Lower lobe of right lung (tissue), 2 donors: ENCODE data around the gene SLC7A6. TPM values are rescaled to one million over a fixed set of nuclear protein-coding genes. Genes with fewer than 3 reads are reported as not detected.

ENCODE experiments used
- ATAC-seq, 2 donors: fragments of 200-7000 bp; cut with Tn5 transposase; one replicate each; pipeline ENCODE4 v1.9.1; 2020 to 2022; ENCODE audit warnings: mild to moderate bottlenecking in 2 of 2, moderate library complexity in 2 of 2
- DNase-seq: peaks from one replicate; pipeline ENCODE4 v3.0.0-alpha.2; 2020
- H3K27ac ChIP-seq: fragments of 200-600 bp; one replicate; pipeline ENCODE4 v1.8.0; 2022
- H3K27me3 ChIP-seq: fragments of 200-600 bp; one replicate; pipeline ENCODE4 v1.8.0; 2022; ENCODE audit warnings: low read depth
- H3K36me3 ChIP-seq: fragments of 200-600 bp; one replicate; pipeline ENCODE4 v1.8.0; 2022; ENCODE audit warnings: mild to moderate bottlenecking
- H3K4me1 ChIP-seq: fragments of 200-600 bp; one replicate; pipeline ENCODE4 v1.8.0; 2022
- H3K4me3 ChIP-seq: fragments of 200-600 bp; one replicate; pipeline ENCODE4 v1.8.0; 2022; ENCODE audit warnings: mild to moderate bottlenecking
- H3K9me3 ChIP-seq: fragments of 200-600 bp; one replicate; pipeline ENCODE4 v1.8.0; 2022
- CTCF ChIP-seq: fragments of 200-600 bp; IDR thresholded peaks from one replicate; pipeline ENCODE4 v1.8.0; 2022; ENCODE audit warnings: antibody characterized with exemption, mild to moderate bottlenecking
- intact Hi-C: fragments of 100-400 bp; cut with DNase I; formaldehyde crosslinking; loops from one replicate; pipeline ENCODE4 v1.11.0; 2022
- total RNA-seq: library from RNA; stranded (reverse); fragmentation: NEBNext Ultra II Directional; extraction: Animal tissue kit (Norgen Biotek cat#: 25700); gene quantifications from one replicate; pipeline ENCODE4 v1.2.1, GENCODE V29; 2021
- donor health status: DM: no; HTN: yes; CAD: no; lungs with severe emphysema.

SLC7A6 gene
- total RNA-seq, 1 donor from 2014 or later: 47.1 TPM

DNA sequence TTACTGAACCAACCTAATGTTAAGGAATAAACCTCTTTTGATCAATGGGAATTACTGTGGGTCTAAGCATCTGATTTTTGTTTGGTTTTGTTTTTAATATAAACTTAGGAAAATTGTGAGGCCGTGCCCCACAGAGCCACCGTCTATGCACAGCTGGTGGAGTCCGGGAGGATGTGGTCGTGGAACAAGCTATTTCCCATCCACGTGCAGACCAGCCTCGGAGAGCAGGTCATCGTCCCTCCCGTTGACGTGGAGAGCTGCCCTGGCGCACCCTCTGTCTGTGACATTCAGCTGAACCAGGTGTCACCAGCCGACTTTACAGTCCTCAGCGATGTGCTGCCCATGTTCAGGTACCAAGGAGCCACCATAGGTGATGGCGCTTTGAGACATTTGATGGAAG, 74.9 kb downstream of the SLC7A6 start:
- ATAC-seq (no peak), DNase-seq (no peak)
- Histone ChIP-seq H3K4me1 (peaks cover 6% of the 10 kb centered on the region), H3K27me3 (no peaks in the 10 kb centered on the region), H3K27ac (no peak overlapping the region), H3K4me3 (no peak overlapping the region), H3K9me3 (no peaks in the 10 kb centered on the region), H3K36me3 (peaks cover 72% of the 10 kb centered on the region)
- TF ChIP-seq CTCF: no peak
- intact Hi-C loops: no loop called here

GRCh38 chr16:68342620-68343019, 78.3 kb downstream of the SLC7A6 start:
- Histone ChIP-seq H3K36me3 (peaks cover 95% of the 10 kb centered on the region), H3K27me3 (no peaks in the 10 kb centered on the region), H3K4me3 (no peak overlapping the region), H3K4me1 (no peaks in the 10 kb centered on the region), H3K9me3 (no peaks in the 10 kb centered on the region), H3K27ac (no peak overlapping the region)
- no peak for DNase-seq
- no peak for TF ChIP-seq CTCF
- ATAC-seq: no peak
- intact Hi-C loops: no loop called here

- Histone ChIP-seq H3K27ac (no peak overlapping the region), H3K36me3 (peaks cover 95% of the 10 kb centered on the region), H3K4me1 (no peaks in the 10 kb centered on the region), H3K27me3 (no peaks in the 10 kb centered on the region), H3K4me3 (no peak overlapping the region), H3K9me3 (no peaks in the 10 kb centered on the region)
- DNase-seq (no peak), ATAC-seq (no peak)
- no peak for TF ChIP-seq CTCF
- intact Hi-C loops: no loop called here
Measured at GRCh38 chr16:68343137-68343536, 78.8 kb downstream of the SLC7A6 start.

GRCh38 chr16:68344252-68344651, 79.9 kb downstream of the SLC7A6 start:
- intact Hi-C loops: no loop called here
- ATAC-seq (no peak), DNase-seq (no peak)
- no peak overlapping the region for H3K4me3 ChIP-seq
- no peak for TF ChIP-seq CTCF
- H3K27me3 ChIP-seq: no peaks in the 10 kb centered on the region
- no peaks in the 10 kb centered on the region for H3K4me1 ChIP-seq
- no peak overlapping the region for H3K27ac ChIP-seq
- H3K9me3 ChIP-seq: no peaks in the 10 kb centered on the region
- peaks cover 95% of the 10 kb centered on the region for H3K36me3 ChIP-seq

DNA sequence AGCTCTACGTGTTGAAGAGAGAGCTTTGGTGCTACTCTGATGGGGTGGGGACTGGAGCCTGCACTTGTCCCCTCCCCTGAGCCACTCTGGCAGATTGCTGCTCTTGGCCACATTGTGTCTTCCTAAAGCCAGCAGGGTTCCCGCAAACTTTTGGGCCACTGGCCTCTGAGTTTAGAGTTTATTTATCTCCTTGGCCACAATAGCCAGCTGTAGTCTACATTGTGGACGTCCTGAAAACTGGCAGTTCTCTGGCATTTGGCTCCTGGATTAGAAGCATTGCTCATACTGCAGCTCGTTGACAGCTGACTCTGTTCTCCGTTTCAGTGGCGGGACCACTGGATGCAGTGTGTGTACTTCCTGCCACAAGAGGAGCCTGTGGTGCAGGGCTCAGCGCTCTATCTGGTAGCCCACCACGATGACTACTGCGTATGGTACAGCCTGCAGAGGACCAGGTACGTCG, 81.1 kb downstream of the SLC7A6 start:
- no peak for TF ChIP-seq CTCF
- Histone ChIP-seq H3K27me3 (no peaks in the 10 kb centered on the region), H3K4me3 (no peak overlapping the region), H3K4me1 (no peaks in the 10 kb centered on the region), H3K9me3 (no peaks in the 10 kb centered on the region), H3K27ac (no peak overlapping the region), H3K36me3 (peaks cover 95% of the 10 kb centered on the region)
- ATAC-seq (no peak), DNase-seq (no peak)
- intact Hi-C loops: no loop called here
